Globus pallidus (tissue), 1 donor: Measurements from ENCODE around the gene SH3BGR.
A peak's percentile ranks its signal among the peaks of the same experiment; 100 is the strongest.

Experiments
- DNase-seq: peaks from one replicate; pipeline ENCODE4 v3.0.0-alpha.2; 2015; ENCODE audit warnings: low spot score

The SH3BGR gene

DNA sequence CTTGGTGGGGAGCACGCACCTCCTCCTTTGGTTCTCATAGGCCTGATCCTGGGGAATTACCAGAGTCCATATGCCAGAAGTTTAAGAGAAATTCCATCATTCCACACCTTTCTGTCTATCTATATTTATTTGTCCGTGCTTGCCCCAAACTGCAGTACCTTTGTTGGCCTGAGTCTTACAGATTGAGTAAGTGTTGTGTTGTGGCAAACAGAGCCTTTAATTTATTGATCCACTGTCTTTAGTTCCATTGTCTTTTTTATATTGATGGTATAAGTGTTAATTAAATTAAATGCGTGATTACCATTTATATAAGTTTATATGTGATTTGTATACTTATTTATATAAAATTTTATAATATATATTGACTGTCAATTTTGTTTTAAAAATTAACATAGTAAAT lies 4.9 kb downstream of the SH3BGR start:
- no peak for DNase-seq

DNA sequence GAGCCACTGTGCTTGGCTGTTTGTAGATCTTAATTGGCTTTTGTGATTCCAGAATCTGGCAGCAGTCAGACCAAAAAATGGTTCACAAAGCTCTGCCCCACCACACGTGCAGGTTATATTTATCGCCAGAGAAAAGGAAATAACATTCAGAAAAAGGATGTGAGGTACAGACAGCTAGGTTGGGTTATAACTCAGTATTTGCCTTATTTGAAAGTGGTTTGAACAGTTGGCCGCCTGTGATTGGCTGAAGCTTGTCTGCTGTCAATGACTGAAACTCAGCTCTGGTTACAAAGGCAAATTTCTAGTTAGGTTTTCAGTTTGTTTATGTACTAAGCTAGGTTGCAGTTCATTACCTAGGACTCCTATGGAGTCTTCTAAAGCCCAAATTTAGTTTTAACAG lies 9.6 kb downstream of the SH3BGR start:
- no peak for DNase-seq

DNA sequence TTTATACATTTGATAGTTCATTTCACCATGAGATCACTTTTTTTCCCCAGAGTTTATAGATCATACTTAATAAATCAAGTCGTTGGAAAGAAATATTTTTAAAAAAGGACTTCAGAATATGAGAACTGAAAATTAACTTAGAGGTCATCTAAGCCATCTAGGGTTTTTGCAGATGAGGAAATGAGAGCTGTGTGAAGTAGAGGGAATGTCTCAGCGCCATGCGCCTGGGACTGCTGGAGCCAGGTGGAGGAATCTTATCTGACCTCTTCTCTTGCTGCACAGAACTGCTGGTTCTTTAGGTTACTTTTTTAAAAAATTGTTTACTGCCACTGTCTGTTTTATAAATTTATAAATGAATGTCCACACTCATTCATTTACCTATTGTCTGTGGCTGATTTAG lies 11.5 kb downstream of the SH3BGR start:
- DNase-seq = no peak

DNA sequence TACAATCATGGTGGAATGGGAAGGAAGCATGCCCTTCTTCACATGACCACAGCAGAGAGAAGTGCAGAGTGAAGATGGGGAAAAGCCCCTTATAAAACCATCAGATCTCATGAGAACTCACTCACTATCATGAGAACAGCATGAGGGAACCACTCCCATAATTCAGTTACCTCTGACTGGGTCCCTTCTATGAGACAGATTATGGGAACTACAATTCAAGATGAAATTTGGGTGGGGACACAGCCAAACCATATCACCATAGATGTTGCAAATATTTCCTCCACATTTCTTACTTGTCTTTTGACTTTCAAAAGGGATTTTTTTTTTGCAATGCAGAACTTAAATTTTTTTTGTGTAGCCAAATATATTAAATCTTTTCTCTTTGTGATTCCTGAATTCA lies 14.8 kb downstream of the SH3BGR start:
- no peak for DNase-seq

DNA sequence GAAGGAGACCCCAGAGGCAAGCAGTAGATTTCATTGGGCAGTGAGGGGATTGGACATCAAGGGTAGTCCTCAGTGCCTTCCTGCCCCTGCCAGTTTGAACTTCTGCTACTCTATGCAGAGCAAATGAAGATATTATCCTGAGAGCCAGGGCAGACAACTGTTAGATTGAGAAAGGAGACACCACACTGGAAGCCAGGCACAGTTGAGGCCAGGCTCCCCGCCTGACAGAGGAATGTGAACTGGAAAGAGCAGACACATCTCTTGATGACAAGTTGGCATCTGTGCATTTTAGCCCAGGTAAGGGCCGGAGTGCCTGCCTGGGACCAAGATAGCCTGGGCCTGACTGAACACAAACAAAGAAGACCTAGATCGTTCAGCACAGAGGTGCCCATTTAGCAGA lies 16.0 kb downstream of the SH3BGR start:
- no peak for DNase-seq

DNA sequence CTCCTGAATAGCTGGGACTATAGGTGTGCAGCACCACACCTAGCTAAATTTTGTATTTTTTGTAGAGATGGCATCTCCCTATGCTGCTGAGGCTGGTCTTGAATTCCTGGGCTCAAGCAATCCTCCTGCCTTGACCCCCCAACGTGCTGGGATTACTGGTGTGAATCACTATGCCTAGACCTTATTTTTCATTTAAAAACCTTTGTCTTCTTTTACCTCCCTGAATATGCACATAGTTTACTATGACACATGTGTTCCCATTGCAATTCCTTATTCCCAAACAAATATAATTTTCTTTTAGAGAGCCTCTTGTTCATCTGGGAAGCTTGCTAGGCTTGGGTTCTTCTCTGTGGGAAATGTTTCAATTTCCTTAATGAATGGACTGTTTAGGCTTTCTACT lies 16.8 kb downstream of the SH3BGR start:
- DNase-seq = no peak

DNA sequence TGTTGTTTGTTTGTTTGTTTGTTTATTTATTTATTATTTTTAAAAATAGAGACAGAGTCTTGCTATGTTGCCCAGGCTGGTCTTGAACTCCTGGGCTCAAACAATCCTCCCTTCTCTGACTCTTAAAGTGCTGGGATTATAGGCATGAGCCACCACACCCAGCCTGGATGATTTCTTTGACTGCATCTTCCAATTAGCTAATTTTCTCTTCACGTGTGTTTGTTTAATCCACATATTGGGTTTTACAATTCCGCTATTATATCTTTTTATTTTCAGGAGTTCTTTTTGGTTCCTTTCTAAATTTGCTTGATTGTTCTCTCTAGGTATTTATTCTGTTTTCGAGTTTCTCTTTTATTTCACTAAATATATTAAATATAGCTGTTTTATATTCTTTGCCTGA lies 19.8 kb downstream of the SH3BGR start:
- DNase-seq = no peak

DNA sequence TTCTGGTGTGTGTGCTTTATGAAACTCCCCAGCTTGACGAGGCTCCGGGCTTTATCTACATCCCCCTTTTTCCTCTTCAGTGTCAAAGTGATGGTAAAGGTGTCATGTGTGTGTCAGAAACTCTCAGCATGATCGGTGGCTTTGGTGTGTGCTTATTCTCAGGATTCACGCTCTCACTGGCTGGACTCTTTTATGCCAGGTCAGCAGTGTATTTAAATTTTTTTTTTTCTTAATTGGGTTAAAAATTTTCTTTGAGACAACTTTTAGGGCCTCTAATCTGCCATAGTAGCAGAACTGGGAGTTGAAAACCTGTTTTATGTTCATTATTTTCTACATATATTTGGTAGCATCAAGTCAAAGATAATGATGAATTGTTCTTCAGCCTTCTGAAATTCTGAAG lies 21.0 kb downstream of the SH3BGR start:
- DNase-seq = no peak

DNA sequence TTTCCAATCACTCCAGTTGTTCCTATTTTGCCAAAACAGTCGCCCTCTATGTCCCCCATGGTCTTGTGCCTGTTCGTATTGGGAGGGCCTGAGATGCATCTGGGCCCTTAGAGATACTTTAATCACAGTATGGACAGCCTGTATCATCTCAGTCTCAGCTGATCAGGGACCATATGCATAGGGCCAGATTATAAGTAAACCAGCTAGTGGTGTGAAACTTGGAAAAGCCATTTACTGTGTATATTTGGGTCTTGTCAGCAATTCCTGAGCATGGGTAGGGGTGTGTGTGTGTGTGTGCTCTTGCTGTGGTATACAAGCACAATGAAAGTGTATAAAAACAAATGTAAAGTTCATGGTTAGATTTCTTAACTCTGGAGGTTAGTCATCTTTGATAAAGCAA lies 22.8 kb downstream of the SH3BGR start:
- no peak for DNase-seq

DNA sequence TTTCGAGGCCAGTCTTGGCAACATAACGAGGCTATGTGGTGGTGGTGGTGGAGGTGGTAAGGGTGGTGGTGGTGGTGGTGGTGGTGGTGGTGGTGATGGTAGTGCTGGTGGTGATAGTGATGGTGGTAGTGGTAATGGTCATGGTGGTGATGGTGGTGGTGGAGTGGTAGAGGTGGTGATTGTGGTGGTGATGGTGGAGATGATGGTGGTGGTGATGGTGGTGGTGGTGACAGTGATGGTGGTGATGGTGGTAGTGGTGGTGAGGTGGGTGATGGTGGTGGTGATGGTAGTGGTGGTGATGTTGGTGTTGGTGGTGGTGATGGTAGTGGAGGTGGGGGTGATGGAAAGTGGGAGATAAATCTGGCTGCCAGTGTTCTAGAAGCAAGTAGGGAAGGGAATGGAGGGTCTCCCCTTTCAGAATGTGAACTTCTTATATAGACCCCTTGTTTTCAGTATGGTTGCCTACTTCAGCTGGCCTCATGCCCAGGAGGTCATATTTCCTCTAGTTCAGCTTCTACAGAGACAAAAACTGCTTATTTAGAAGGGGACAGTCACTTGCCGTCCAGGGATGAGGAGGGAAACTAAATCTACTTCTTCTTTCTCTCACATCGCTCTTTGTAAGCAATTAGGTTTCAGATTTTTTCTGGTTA lies 27.5 kb downstream of the SH3BGR start:
- no peak for DNase-seq

DNA sequence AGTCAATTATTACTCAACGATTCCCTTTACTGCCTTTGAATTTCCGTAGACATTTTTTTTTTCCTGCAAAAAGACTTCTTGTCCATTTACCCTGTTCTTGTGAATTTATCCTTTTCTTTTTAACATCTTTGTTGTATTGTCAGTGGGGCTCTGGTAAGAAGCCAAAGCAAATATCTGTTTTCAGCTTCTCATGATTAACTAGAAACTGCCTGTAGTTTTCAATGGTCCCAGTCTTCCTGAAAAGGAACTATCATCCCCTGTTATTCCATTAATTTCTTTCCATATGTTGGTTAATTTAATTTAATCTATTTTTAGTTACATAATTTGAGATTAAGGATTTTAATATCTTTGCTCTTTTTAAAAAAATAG lies 28.0 kb downstream of the SH3BGR start:
- DNase-seq = no peak

DNA sequence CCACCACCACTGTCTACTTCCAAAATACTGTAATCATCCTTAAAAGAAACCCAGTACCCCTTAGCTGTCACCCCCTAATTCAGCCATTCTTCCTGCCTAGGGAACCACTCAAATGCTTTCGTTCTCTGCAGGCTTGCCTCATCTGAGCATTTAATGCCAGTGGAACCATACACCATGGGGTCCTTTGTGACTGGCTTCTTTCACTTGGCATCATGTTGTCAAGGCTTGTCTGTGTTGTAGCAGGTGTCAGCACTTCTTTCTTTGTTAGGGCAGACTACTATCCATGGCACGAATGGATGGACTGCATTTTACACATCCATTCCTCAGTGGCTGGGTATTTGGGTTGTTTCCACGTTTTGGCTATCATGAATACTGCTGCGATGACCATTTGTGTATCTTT lies 28.5 kb downstream of the SH3BGR start:
- DNase-seq = no peak

DNA sequence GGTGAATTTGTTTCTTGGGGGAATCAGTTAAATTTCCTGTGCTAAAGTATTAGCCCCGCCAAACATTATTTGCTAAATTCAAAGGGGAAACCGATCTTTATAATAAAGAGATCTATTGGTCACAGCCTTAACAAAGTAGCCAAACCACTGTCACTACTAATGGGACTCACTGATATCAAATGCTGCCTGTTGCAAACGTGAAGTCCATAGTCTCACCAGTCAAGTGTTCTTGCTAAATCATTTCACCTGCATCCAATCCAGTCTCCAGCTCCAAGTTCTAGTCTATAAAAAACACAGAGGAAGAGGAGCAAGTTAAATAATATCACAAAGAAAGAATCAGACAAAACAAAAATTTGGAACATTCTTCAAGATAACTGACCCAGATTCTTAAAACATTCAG lies 30.1 kb downstream of the SH3BGR start:
- no peak for DNase-seq

DNA sequence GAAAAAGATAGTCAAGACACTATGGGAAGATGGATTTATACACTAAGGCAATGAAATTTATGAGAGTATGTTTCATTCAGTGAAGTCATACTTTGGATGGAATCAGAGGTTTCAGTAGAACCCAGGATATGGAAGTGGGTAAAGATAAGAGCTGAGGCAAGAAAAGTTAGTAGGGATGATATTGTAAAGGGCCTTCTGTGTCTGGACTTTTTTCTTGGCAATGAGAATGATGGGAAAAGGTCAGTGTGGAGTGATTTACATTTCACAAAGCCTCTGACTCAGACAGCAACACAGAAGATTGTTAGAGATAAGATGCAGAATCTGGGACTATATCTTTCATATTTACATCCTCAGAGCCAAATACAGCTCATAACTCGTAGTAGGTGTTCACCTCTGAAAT lies 32.1 kb downstream of the SH3BGR start:
- no peak for DNase-seq

DNA sequence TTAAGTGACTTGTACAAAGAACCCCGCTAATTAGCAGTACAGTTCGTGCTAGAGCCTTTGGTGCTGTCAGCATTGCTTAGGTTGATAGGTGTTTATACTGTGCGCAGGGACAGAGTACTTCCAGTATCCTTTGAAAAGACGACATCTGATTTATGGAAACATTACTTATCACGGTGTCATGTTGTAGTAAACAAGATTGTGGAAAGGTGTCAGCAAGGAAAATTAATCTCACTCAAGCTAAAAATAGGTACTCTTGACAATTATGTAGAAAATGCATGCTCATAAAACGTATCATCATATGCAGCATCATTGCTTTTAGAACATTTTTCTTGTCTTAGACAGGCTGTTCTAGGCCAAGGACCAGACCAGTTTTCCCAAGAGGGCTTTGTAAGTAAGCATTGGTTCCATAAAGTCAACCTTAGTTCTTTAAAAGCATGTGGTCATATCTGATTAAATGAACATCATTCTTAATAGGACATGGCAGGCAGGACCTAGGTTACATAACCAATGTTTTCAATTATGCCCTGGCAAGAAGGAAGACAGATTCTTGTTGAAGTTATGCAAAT lies 33.0 kb downstream of the SH3BGR start:
- DNase-seq = no peak

DNA sequence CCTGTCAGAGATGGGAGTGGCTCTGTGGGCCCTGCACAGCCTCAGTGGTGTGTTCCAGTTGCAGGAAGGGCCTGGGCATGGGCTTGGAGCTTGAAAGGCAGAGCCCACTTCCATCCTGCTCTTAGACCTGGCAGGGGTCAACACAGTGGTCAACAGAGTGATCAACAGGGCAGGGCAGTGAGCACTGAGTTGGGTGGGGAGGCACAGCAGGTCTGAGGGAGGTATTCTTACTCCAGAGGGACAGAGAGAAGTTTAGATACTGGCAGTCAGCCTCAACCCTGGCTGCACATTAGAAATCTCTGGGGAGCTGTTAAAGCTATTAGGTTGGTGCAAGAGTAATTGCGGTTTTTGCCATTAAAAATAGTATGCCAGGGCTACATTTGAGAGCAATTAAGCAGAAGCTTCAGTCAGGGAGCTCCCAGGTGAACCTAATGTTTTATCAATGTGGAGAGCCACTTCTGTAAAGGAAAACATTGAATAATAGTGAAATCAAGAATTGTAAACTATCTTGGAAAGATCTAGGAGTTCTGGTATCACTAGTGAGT lies 37.7 kb downstream of the SH3BGR start:
- DNase-seq = no peak

DNA sequence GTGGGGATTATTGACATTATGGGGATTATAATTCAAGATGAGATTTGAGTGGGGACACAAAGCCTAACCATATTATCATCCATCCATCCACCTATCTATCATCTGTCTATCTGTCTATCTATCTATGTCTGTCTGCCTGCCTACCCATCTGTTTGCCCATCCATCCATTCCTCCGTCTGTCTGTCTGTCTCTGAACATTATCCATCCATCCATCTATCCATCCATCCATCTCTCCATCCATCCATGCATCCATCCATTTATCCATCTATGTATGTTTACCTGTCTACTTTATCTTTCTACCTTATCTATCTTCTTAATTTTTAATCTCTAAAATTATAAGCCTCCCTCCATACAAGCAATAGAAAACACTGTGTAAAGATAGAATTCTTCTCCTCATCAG lies 47.4 kb downstream of the SH3BGR start:
- DNase-seq = no peak

DNA sequence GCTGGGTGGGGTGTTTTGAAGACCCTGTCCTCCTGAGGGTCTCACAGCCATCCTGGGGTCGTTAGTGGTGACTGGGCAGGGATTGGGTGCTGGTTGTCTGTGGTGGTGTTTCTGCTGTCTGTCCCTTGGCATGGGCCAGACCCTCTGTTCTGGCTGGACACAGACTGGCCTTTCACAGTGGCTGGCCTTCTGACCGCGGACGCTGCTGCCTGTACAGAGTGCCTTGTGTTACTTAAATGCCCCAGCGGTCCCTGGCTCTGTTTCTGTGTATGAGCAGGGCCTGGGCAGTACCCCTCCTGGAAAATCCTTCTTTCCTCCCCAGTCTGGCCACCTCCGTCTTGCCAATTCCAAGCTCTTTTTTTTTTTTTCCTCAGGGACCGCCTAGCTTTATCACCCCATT lies 50.9 kb downstream of the SH3BGR start:
- peak; percentile 87 for DNase-seq

DNA sequence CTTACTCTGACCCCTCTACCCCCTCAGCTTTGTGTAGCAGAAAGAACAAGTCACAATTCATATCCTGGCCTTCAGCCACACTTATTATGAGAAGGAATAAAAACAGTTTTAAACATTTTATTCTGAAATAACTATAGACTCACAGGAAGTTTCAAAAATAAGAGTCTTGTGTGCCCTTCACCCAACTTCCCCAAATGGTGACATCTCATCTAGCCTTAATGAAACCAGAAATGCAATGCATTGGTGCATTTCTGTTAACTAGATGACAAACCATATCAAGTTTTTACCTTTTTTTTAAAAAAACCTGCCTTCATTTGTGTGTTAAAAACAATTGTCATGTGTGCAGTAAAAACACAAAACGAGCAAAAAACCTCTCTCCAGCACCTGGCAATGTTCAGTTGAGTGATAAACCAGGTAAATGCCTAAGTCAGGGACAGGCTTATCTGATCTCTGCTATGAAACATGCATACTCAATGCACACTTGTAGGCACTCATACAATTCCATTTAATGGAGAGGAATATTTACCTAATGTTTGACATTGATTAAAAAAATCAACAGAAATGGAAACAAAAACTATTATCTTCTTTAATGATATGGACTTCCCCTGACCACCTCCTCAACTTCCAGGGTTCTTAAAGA lies 51.5 kb downstream of the SH3BGR start:
- no peak for DNase-seq

DNA sequence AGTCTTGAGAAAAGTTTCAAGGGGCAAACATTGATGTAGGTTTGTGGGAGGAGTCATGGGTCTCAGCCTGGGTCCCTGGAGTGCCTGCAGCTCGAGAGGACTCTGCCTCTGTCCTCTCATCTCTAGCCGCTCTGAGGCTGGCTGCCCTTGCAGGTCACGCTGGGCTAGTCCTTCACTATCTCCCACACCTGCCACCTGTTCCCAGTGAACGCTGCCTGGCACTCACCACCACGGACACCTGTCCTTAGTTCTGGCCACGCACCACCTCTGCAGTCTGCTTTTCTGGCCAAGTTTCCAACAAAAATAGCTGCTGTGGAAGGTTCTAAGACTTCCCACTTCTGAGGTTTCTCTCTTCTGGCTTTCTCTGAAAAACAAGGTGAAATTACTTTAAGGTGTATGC lies 52.5 kb downstream of the SH3BGR start:
- DNase-seq = no peak

DNA sequence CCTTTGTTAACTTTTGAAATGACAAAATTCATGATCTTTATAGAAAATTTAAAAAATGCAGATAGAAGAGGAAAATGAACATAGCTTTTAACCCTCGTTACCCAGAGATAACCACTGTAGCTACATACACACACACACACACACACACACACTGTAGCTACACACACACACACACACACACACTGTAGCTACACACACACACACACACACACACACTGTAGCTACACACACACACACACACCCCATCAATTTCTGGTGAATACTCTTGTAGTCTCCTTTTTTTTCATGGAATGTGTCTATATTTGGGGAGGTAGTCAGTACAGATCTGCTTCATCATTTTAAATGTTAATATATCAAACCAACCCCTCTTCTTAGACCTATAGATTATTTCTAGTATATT lies 58.5 kb downstream of the SH3BGR start:
- DNase-seq = no peak

DNA sequence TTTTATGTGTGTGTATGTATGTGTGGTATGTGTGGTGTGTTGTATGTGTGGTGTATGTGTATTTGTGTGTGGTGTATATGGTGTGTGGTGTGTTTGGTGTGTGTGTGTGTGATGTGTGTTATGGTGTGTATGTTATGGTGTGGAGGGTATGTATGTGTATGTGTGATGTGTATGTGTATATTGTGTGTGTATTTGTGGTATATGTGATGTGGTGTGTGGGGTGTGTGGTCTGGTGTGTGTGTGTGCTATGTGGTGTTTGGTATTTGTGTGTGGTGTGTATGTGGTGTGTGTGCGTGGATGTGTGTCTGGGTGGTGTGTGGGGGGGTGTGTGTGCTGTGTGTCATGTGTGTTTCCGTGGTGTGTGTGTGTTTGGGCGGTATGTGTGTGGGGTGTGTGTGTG lies 59.3 kb downstream of the SH3BGR start:
- no peak for DNase-seq

DNA sequence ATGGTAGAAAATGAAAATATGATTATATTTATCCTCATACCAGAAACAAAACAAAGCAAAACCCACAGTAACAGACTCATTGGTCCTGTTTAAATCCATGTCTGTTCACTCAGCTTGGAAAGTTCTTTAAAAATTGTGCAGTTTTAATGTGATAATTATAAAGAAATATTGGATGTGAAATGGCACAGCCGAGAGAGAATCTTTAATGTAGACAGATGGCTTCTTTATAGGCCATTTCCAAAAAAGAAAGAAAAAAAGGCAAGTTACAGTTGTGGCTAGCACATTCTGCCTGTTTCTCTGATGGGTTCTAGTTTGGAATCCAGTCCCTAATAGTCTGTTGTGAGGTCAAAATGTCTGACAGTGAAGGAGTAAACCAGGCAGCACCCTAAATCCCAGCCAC lies 62.0 kb downstream of the SH3BGR start:
- no peak for DNase-seq
